CD4-positive, alpha-beta T cell treated with Interleukin-21 for 1 hour (primary cell): Measurements from ENCODE around the gene EPHB6.
A peak's percentile ranks its signal among the peaks of the same experiment; 100 is the strongest.

ENCODE experiments used
- DNase-seq: peaks from one replicate; pipeline ENCODE4 v3.0.0-alpha.2; 2020

Gene EPHB6

GRCh38 chr7:142867097-142867378 is 12.2 kb downstream of the EPHB6 start:
- no peak for DNase-seq

- no peak for DNase-seq
Observed at GRCh38 chr7:142867398-142868187, 12.7 kb downstream of the EPHB6 start.

GRCh38 chr7:142868188-142868985 is 13.5 kb downstream of the EPHB6 start:
- DNase-seq: no peak

GRCh38 chr7:142868986-142869415 is 14.1 kb downstream of the EPHB6 start:
- no peak for DNase-seq

- DNase-seq: no peak
Observed at GRCh38 chr7:142869434-142869833, 14.6 kb downstream of the EPHB6 start.

GRCh38 chr7:142870147-142870559 is 15.3 kb downstream of the EPHB6 start:
- no peak for DNase-seq

GRCh38 chr7:142870566-142871259 is 15.8 kb downstream of the EPHB6 start:
- DNase-seq: no peak

- no peak for DNase-seq
Observed at GRCh38 chr7:142871260-142872105, 16.6 kb downstream of the EPHB6 start.

- DNase-seq: no peak
Observed at GRCh38 chr7:142872106-142872675, 17.3 kb downstream of the EPHB6 start.

- DNase-seq: peak; percentile 30
Observed at GRCh38 chr7:142873281-142873784, 18.5 kb downstream of the EPHB6 start.

- DNase-seq: no peak
Observed at GRCh38 chr7:142873871-142874270, 19.0 kb downstream of the EPHB6 start.

- DNase-seq: no peak
Observed at GRCh38 chr7:142874409-142874808, 19.5 kb downstream of the EPHB6 start.

- no peak for DNase-seq
Observed at GRCh38 chr7:142874837-142875236, 20.0 kb downstream of the EPHB6 start.

- no peak for DNase-seq
Observed at GRCh38 chr7:142875456-142875855, 20.6 kb downstream of the EPHB6 start.

- DNase-seq: no peak
Observed at GRCh38 chr7:142876236-142876960, 21.5 kb downstream of the EPHB6 start.

GRCh38 chr7:142876991-142877910 is 22.4 kb downstream of the EPHB6 start:
- DNase-seq: no peak

GRCh38 chr7:142878315-142878714 is 23.4 kb downstream of the EPHB6 start:
- DNase-seq: no peak

- no peak for DNase-seq
Observed at GRCh38 chr7:142879060-142879459, 24.2 kb downstream of the EPHB6 start.

GRCh38 chr7:142880876-142881505 is 26.1 kb downstream of the EPHB6 start:
- peak; percentile 65 for DNase-seq
